ENCODE data around the gene EFCAB9.
A peak's percentile ranks its signal among the peaks of the same experiment; 100 is the strongest.

Gene EFCAB9

DNA sequence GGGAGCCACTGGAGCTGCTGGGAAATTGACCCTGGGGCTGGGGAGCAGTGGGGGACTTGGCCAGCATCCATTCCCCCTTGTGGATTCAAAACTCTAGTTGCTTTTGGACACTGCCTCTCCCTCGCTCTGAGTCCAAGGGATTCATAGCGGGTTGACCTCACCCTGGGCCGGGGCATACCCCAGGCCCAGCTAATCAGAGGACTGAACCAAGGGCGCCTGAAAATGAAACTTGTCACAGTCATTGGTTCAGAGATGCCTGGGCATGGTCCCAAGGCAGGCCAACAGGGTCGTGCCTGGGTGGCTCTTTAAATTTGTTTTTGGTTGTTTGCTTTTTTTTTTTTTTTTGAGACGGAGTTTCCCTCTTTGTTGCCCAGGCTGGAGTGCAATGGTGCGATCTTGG is 28.5 kb upstream of the EFCAB9 start:
- DNase-seq (ENCODE audit: low read depth in 3 of 3) = no peak

DNA sequence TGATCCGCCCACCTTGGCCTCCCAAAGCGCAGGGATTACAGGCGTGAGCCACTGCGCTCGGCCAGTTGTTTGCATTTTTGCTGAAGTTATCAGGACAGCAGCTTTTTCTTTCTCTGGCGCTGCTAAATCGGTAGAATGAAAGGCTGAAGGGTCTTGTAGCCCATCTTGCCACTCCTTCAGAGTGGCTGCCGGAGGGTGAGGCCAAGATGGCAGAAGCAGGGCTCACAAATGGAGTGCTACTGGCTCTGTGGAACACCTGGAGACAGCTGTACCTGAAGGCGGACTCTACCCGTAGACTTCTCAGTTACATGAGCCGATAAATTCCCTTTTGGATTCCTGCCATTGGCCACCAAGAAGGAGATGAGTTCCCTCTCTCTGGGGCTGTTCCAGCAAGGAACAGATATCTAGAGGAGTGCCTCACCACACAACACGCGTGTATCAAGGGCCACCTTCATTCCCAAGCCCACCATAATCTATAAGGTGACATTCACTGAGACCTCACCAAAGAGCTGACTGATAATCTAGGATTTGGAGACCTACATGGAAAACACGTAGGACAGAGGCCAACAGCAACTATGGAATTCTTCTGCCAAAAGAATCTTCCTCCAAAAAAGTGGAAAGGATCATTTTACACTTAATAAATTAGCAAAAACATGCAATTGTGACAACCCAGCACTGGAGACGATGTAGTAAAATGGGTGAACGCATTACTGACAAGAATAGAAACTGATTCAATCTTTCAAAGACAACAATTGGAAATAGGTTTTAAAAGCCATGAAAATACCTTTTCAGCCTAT is 27.7 kb upstream of the EFCAB9 start:
- no peak for DNase-seq (ENCODE audit: low read depth in 3 of 3)

- DNase-seq (ENCODE audit: low read depth in 3 of 3) = no peak
These were observed 26.1 kb upstream of the EFCAB9 start for GRCh38 chr5:172167895-172168294.

- no peak for DNase-seq (ENCODE audit: low read depth in 3 of 3)
These were observed 25.7 kb upstream of the EFCAB9 start for GRCh38 chr5:172168311-172168710.

- DNase-seq (ENCODE audit: low read depth in 3 of 3) = no peak
These were observed 24.8 kb upstream of the EFCAB9 start for GRCh38 chr5:172169216-172169615.

GRCh38 chr5:172170251-172170701 is 23.7 kb upstream of the EFCAB9 start:
- DNase-seq (ENCODE audit: low read depth in 3 of 3) = no peak

DNA sequence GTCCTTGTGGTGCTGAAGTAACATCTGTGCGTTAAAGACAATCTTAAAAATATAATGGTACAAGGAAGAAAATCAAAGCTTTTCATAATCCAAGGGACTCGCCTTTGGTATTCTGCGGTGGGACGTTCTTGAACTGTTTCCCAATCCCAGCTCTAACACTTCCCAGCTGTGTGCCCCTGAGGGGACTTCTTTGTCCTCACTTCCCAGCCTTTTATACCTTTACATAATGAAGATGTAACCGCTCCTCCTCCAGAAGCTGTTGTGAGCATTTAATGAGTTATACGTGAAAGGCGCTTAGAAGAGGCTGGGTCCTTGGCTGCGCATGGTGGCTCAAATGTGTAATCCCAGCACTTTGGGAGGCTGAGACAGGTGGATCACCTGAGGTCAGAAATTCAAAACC is 22.9 kb upstream of the EFCAB9 start:
- no peak for DNase-seq (ENCODE audit: low read depth in 3 of 3)

- DNase-seq (ENCODE audit: low read depth in 3 of 3) = no peak
These were observed 20.9 kb upstream of the EFCAB9 start for GRCh38 chr5:172172912-172173563.

GRCh38 chr5:172173564-172174153 is 20.3 kb upstream of the EFCAB9 start:
- DNase-seq (ENCODE audit: low read depth in 3 of 3) = peak in 2 of 3 donors; percentile 76 to 82

DNA sequence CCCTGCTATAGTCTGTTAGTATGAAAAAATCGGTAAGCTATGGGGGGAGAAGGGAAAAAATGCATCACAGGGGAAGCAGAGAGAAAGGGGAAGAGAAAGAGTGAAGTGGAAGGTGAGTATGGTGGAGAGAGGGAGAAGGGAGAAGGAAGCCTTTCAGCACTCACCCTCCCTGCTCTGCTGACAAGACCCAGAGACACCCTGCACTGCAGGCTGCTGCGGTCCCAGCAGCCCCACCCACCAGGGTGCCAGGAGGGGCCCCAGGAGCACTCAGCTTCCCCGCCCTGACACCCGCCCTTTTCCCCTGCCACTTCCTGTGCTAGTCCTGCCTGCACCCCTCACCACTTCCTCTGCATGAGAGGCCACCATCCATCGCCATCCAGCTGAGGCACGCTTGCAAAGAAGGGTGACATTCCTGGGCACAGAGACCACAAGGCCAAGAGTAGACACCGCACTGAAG is 18.7 kb upstream of the EFCAB9 start:
- peak; percentile 78 to 89 (median 88) for DNase-seq (ENCODE audit: low read depth in 3 of 3)

DNA sequence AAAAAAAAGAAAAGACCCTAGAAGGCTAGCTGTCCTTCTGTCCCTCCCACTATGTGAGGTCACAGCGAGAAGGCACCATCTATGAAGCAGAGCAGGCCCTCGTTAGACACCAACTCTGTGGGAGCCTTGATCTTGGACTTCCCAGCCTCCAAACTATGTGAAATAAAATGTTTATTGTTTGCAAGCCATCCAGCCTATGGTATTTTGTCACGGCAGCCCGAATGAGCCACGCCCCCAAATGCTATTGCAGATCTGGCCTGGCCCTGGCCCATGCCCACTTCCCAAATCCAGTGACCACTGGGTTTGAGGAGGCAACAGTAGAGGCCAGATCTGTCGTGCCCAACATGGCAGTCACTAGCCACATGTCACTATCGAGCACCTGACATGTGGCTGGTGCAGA is 16.8 kb upstream of the EFCAB9 start:
- DNase-seq (ENCODE audit: low read depth in 3 of 3) = no peak

DNA sequence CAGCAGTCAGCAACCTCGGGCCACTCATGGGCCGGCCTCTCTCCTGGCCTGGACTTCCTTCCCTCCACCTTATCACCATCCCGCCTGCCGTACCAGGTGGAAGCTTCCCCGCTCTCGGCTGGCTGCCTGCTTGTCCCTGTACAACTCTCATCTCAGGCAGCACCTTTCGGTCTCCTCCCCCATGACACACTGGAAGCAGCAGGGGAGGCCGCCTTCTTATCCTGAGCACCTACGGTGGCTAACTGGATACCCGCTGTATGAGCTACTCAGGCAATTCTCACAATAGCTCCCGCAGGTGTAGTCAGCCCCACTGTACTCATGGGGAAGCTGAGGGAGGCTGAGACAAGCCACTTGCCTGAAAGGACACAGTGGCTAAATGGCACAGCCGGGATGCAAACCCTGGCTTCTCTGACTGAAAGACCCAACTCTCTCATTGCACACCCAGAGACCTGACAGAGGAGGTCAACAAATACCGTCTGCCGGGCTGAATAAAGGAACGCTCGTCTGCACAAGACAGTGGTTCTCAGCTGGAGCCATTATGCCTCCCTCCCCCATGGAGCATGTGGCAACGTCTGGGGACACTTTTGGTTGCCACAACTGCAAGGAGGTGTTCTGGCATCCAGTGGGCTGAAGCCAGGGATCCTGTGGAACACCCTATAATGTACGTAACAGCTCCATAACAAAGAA is 15.5 kb upstream of the EFCAB9 start:
- DNase-seq (ENCODE audit: low read depth in 3 of 3) = no peak

GRCh38 chr5:172178991-172179989 is 14.7 kb upstream of the EFCAB9 start:
- DNase-seq (ENCODE audit: low read depth in 3 of 3) = peak in 1 of 3 donors; percentile 35

DNA sequence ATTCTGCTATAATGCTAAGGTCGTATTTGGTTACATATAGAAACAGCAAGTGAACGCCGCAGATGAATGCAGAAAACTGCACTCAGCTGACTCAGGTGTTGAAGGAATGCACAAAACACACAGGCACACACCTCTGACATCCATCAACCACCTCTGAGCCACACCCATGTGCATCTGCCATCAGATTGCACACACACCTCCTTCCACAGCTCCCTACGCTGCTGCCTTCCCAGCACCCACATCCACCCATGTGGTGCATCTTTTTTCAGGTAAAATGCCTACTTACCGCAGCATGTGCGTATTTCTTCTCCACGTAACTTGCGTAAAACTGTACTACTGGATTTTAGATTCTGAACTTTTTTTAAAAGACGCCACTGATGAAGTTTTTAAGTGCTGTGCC is 13.0 kb upstream of the EFCAB9 start:
- DNase-seq (ENCODE audit: low read depth in 3 of 3) = no peak

DNA sequence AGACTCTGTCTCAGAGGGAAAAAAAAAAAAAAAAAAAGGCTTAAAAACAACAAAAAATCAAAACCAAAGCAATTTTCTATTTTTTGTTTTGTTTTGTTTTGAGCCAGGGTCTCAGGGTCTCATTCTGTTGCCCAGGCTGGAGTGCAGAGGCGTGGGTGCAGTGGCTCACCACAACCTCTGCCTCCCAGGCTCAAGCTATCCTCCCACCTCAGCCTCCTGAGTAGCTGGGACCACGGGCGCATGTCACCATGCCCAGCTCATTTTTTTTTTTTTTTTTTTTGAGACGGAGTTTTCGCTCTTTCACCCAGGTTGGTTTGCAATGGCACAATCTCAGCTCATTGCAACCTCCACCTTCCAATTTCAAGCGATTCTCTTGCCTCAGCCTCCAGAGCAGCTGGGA is 11.7 kb upstream of the EFCAB9 start:
- no peak for DNase-seq (ENCODE audit: low read depth in 3 of 3)

- no peak for DNase-seq (ENCODE audit: low read depth in 3 of 3)
These were observed 10.1 kb upstream of the EFCAB9 start for GRCh38 chr5:172183881-172184280.

DNA sequence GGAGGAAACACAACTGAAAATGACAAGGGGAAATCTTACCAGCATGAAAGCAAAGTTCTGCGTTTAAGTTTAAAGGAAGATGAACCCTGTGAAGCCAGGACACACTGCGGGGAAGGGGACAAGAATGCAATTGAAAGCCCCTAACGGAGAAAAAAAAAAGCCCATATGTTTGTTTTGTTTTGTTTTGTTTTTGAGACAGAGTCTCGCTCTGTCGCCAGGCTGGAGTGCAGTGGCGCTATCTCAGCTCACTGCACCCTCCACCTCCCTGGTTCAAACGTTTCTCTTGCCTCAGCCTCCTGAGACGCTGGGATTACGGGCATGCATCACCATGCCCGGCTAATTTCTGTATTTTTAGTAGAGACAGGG is 8.9 kb upstream of the EFCAB9 start:
- no peak for DNase-seq (ENCODE audit: low read depth in 3 of 3)

DNA sequence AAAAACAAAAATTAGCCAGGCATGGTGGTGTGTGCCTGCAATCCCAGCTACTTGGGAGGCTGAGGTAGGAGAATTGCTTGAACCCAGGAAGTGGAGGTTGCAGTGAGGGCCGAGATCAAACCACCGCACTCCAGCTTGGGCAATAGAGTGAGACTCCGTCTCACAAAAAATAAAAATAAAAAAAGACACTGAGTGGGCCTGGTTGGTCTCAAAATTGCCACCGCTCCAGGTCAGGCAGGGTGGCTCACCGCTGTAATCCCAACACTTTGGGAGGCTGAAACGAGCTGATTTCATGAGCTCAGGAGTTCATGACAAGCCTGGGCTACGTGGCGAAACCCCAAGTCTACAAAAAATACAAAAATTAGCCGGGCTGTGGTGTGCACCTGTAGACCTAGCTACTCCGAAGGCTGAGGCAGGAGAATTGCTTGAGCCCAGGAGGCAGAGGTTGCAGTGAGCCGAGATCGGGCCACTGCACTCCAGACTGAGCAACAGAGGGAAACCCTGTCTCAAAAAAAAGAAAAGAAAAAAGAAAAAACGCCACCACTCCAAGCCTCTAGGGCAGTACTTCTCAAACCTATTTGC is 7.8 kb upstream of the EFCAB9 start:
- DNase-seq (ENCODE audit: low read depth in 3 of 3) = no peak

- peak in 2 of 3 donors; percentile 57 for DNase-seq (ENCODE audit: low read depth in 3 of 3)
These were observed 6.6 kb upstream of the EFCAB9 start for GRCh38 chr5:172187118-172188032.

All from stimulated activated CD4-positive, alpha-beta T cell treated with anti-CD3 and anti-CD28 coated beads, TNF-alpha, amount 100 ng/mL, for 48 hours (primary cell).